A549 (cell line): ENCODE data around the gene ANKRD2. TPM values are rescaled to one million over a fixed set of nuclear protein-coding genes. Genes with fewer than 3 reads are reported as not detected.

ENCODE experiments used
- ATAC-seq, 2 experiments: fragments of 200-7000 bp in 1 of 2; fragments of >200 bp in 1 of 2; cut with Nextera tagmentation in 1 of 2; cut with Tn5 transposase in 1 of 2; 3 replicates each; pipeline versions ENCODE4 v1.8.0 to v1.9.1; 2018 to 2020; ENCODE audit warnings: mild to moderate bottlenecking in 1 of 2, moderate library complexity in 1 of 2
- CTCF ChIA-PET: fragments of 300-600 bp; sonication (Branson Sonifier 250); formaldehyde crosslinking; extraction: SDS; loops from one replicate; lab custom pipeline; 2021; ENCODE audit warnings: antibody characterized with exemption, inconsistent platforms; lab: Yijun Ruan, JAX
- POLR2A ChIA-PET: fragments of 350-600 bp; formaldehyde crosslinking; extraction: SDS; loops from one replicate; lab custom pipeline; 2021; ENCODE audit warnings: antibody characterized with exemption, inconsistent platforms; lab: Yijun Ruan, JAX
- DNase-seq, 2 experiments: peaks; one replicate each; pipeline versions ENCODE4 v3.0.0 to v3.0.0-alpha.2; 2011 to 2016; ENCODE audit warnings: low read depth in 1 of 2, low spot score in 1 of 2
- FAIRE-seq: peaks from 2 replicates; lab custom pipeline; 2011; peaks lifted over from hg19 to GRCh38; lab: Jason Lieb, UNC
- H3K27ac ChIP-seq, 2 experiments: fragments of >200 bp; sonication (Bioruptor Twin); formaldehyde crosslinking; 3 replicates each; pipeline ENCODE4 v1.5.1; 2016 to 2017
- H3K4me1 ChIP-seq: fragments of >200 bp; sonication (Bioruptor Twin); formaldehyde crosslinking; 3 replicates; pipeline ENCODE4 v1.6.1; 2016
- H3K4me2 ChIP-seq: fragments of >200 bp; sonication (Bioruptor Twin); formaldehyde crosslinking; 3 replicates; pipeline ENCODE4 v1.6.1; 2016
- H3K4me3 ChIP-seq: fragments of >200 bp; sonication (Bioruptor Twin); formaldehyde crosslinking; 3 replicates; pipeline ENCODE4 v1.5.1; 2016
- H3K9me3 ChIP-seq: fragments of >200 bp; sonication (Bioruptor Twin); formaldehyde crosslinking; 3 replicates; pipeline ENCODE4 v1.6.1; 2016
- CEBPB ChIP-seq, 2 experiments: fragments of >200 bp in 1 of 2; sonication (Bioruptor Twin) in 1 of 2; formaldehyde crosslinking in 1 of 2; IDR thresholded peaks; 2 replicates each; pipeline ENCODE4 v1.6.1; 2012 to 2016
- FOSB ChIP-seq: fragments of 250-450 bp; sonication (Bioruptor Pico); IDR thresholded peaks from 2 replicates; pipeline ENCODE4 v1.5.0; 2020; ENCODE audit warnings: mild to moderate bottlenecking, moderate library complexity
- FOSL2 ChIP-seq, 2 experiments: fragments of 450-650 bp in 1 of 2; fragments of >200 bp in 1 of 2; sonication (Bioruptor Twin) in 1 of 2; formaldehyde crosslinking; IDR thresholded peaks; 2 replicates each; pipeline versions ENCODE4 v1.5.0 to v1.6.1; 2016 to 2020; ENCODE audit warnings: mild to moderate bottlenecking in 1 of 2, moderate library complexity in 1 of 2
- HOXB5 ChIP-seq: fragments of 250-450 bp; sonication (Bioruptor Pico); IDR thresholded peaks from 2 replicates; pipeline ENCODE4 v1.5.0; 2020; ENCODE audit warnings: mild to moderate bottlenecking, moderate library complexity
- KDM5A ChIP-seq: fragments of 200-600 bp; sonication (generic); IDR thresholded peaks from 2 replicates; pipeline ENCODE4 v1.6.1; 2016; ENCODE audit warnings: antibody characterized with exemption, mild to moderate bottlenecking
- MAFK ChIP-seq: fragments of 450-650 bp; IDR thresholded peaks from 2 replicates; pipeline ENCODE4 v1.6.1; 2014; ENCODE audit not compliant: partially characterized antibody
- MAZ ChIP-seq: fragments of 150-350 bp; IDR thresholded peaks from 2 replicates; pipeline ENCODE4 v1.6.1; 2014; ENCODE audit warnings: antibody characterized with exemption, low read depth, low read length, borderline replicate concordance
- NFE2L2 ChIP-seq: fragments of 150-350 bp; conservative IDR thresholded peaks from 2 replicates; pipeline ENCODE4 v1.6.1; 2014; ENCODE audit warnings: low read length
- NPAS2 ChIP-seq: fragments of 250-450 bp; sonication (Bioruptor Pico); IDR thresholded peaks from 2 replicates; pipeline ENCODE4 v1.8.0; 2022; ENCODE audit warnings: mild to moderate bottlenecking, moderate library complexity, borderline replicate concordance
- NR3C1 ChIP-seq: fragments of >200 bp; sonication (Bioruptor Twin); formaldehyde crosslinking; IDR thresholded peaks from 3 replicates; pipeline ENCODE4 v1.6.1; 2017
- PHF8 ChIP-seq: fragments of 200-600 bp; sonication (generic); IDR thresholded peaks from 2 replicates; pipeline ENCODE4 v1.6.1; 2016; ENCODE audit warnings: low read depth, mild to moderate bottlenecking, antibody characterized with exemption, moderate library complexity, borderline replicate concordance
- POLR2AphosphoS2 ChIP-seq: conservative IDR thresholded peaks from 2 replicates; pipeline ENCODE4 v1.6.1; 2012; ENCODE audit warnings: low read length, improper control_type of control experiment, inconsistent platforms
- RARB ChIP-seq: fragments of 250-450 bp; sonication (Bioruptor Pico); IDR thresholded peaks from 2 replicates; pipeline ENCODE4 v1.8.0; 2021; ENCODE audit warnings: mild to moderate bottlenecking, moderate library complexity
- RCOR1 ChIP-seq: fragments of 150-350 bp; IDR thresholded peaks from 2 replicates; pipeline ENCODE4 v1.6.1; 2014; ENCODE audit warnings: antibody characterized with exemption, low read length, low read depth
- RFX5 ChIP-seq: fragments of 450-650 bp; IDR thresholded peaks from 2 replicates; pipeline ENCODE4 v1.7.1; 2014; ENCODE audit warnings: antibody characterized with exemption, mild to moderate bottlenecking, moderate library complexity
- SMC3 ChIP-seq: fragments of >200 bp; sonication (Bioruptor Twin); formaldehyde crosslinking; IDR thresholded peaks from 3 replicates; pipeline ENCODE4 v1.6.1; 2018; ENCODE audit warnings: inconsistent platforms
- SREBF2 ChIP-seq: fragments of 450-650 bp; IDR thresholded peaks from 2 replicates; pipeline ENCODE4 v1.6.1; 2014; ENCODE audit warnings: mild to moderate bottlenecking, moderate library complexity
- TP53 ChIP-seq: fragments of 250-450 bp; sonication (Bioruptor Pico); IDR thresholded peaks from 2 replicates; pipeline ENCODE4 v1.5.0; 2021; ENCODE audit warnings: mild to moderate bottlenecking, moderate library complexity
- ZSCAN20 ChIP-seq: fragments of 250-450 bp; sonication (Bioruptor Pico); IDR thresholded peaks from 2 replicates; pipeline ENCODE4 v1.8.0; 2022; ENCODE audit warnings: mild to moderate bottlenecking, moderate library complexity
- WGBS: methylation state at CpG from one replicate; pipeline ENCODE4 v1.1.6; 2017; ENCODE audit errors: missing lambda C conversion rate; 5-methylcytosine and 5-hydroxymethylcytosine counted together
- polyA plus RNA-seq, 4 experiments: library from polyadenylated mRNA; depleted of rRNA in 3 of 4; stranded (reverse); fragments of >200 nt; fragmentation: RNase III in 1 of 4; extraction: RNeasy Plus Mini Kit Qiagen cat#74134 plus additional on column Dnase treatment in 1 of 4; gene quantifications; 2 replicates in 3 of 4; 3 replicates in 1 of 4; pipeline ENCODE4 v1.2.3, GENCODE V29; 2011 to 2017
- TF ChIP-seq, protein P1 (sequence below): IDR thresholded peaks from 2 replicates; pipeline ENCODE4 v1.6.1; 2012; ENCODE audit warnings: low read depth, borderline replicate concordance
- TF ChIP-seq, protein P2 (sequence below): fragments of 150-350 bp; IDR thresholded peaks from 2 replicates; pipeline ENCODE4 v1.6.1; 2014; ENCODE audit warnings: low read depth, mild to moderate bottlenecking, low read length
- TF ChIP-seq, protein P3 (sequence below): IDR thresholded peaks from 2 replicates; pipeline ENCODE4 v1.6.1; 2012
- TF ChIP-seq, protein P4 (sequence below): fragments of 250-450 bp; sonication (Bioruptor Pico); IDR thresholded peaks from 2 replicates; pipeline ENCODE4 v1.5.0; 2021; ENCODE audit warnings: mild to moderate bottlenecking, moderate library complexity, borderline replicate concordance
- TF ChIP-seq, protein P5 (sequence below): fragments of 450-650 bp; IDR thresholded peaks from 2 replicates; pipeline ENCODE4 v1.6.1; 2014; ENCODE audit warnings: antibody characterized with exemption

The ANKRD2 gene
- polyA plus RNA-seq, 2 of the 4 experiments (the other 2 are of a cell fraction) = 1.5 to 4.7 TPM

DNA sequence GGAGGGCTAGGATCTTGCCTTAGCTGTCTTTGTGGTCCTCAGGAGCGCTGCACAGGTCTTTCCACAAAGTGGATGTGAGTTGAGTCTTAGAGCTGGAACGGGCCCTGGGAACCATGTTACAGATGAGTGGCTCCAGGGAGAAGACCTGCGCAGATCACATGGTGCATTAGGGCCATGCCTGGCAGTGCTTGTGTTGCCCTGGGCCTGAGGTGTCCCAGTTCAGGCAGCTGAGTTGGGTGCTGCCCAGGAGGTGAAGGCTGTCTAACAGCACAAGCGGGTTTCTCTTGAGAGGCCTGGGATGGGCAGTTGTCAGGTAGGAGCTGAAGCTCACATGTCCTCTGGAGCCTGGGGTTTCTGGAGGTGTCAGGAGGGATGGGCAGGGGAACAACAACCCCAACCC lies 33.7 kb upstream of the ANKRD2 start (continued):
- TF ChIP-seq POLR2AphosphoS2 (no peak), RFX5 (no peak), TP53 (CRISPR knock-in tag) (no peak), FOSL2 (IDR thresholded peaks at IDR 0.05) (no peak), FOSL2 (CRISPR knock-in tag; IDR thresholded peaks at IDR 0.05) (no peak), PHF8 (no peak), SREBF2 (no peak)

DNA sequence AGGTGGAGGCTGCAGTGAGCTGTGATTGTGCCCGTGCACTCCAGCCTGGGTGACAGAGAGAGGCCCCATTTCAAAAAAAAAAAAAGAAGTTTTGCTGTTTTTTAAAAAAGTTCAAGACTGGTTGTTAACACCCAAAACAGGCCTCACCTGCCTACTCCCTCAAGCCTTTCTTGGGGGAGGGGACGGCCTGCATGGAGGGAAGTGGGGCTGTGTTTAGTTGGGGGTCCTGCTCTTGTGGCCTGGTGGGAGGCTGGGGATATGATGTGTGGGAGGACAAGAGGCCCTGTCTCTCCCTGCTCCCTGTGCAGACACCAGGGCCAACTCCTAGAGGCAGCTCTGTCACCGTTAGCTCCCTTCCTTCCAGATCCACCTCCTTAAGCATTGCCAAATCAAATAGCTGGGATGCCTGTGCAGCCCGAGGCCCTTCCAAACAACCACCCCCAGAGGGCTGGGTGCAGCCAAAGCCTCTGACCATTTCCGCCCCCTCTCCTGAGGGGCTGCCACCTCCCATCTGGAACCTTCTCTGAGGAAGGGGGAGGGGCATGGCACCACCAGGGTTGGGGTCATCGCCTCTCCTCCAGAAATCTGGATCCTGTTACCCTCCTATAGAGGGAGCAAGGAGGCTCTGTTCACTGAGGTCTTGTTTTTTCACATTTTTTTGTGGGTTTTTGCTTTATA lies 32.9 kb upstream of the ANKRD2 start:
- WGBS = 70% methylated on average over 6 of the region's 6 CpGs
- Histone ChIP-seq H3K4me3 (no peak overlapping the region), H3K4me2 (peak overlapping the region; percentile 31), H3K4me1 (peaks cover 60% of the 10 kb centered on the region), H3K27ac (peak overlapping the region; percentile 43 to 92), H3K9me3 (no peaks in the 10 kb centered on the region)
- TF ChIP-seq CEBPB (IDR thresholded peaks at IDR 0.05) (no peak; a peak in 1 of 4 replicates), RFX5 (no peak), KDM5A (no peak), NFE2L2 (no peak), SREBF2 (no peak), RCOR1 (no peak), NR3C1 (no peak), FOSB (CRISPR knock-in tag) (no peak), RARB (no peak), NPAS2 (CRISPR knock-in tag) (no peak), HOXB5 (CRISPR knock-in tag) (no peak), SMC3 (no peak), MAFK (no peak), MAZ (no peak), ZSCAN20 (no peak)
- TF ChIP-seq, protein P1, sequence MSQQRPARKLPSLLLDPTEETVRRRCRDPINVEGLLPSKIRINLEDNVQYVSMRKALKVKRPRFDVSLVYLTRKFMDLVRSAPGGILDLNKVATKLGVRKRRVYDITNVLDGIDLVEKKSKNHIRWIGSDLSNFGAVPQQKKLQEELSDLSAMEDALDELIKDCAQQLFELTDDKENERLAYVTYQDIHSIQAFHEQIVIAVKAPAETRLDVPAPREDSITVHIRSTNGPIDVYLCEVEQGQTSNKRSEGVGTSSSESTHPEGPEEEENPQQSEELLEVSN = no peak
- TF ChIP-seq, protein P2, sequence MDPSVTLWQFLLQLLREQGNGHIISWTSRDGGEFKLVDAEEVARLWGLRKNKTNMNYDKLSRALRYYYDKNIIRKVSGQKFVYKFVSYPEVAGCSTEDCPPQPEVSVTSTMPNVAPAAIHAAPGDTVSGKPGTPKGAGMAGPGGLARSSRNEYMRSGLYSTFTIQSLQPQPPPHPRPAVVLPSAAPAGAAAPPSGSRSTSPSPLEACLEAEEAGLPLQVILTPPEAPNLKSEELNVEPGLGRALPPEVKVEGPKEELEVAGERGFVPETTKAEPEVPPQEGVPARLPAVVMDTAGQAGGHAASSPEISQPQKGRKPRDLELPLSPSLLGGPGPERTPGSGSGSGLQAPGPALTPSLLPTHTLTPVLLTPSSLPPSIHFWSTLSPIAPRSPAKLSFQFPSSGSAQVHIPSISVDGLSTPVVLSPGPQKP = no peak
- TF ChIP-seq, protein P3, sequence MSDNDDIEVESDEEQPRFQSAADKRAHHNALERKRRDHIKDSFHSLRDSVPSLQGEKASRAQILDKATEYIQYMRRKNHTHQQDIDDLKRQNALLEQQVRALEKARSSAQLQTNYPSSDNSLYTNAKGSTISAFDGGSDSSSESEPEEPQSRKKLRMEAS = no peak
- TF ChIP-seq, protein P4, sequence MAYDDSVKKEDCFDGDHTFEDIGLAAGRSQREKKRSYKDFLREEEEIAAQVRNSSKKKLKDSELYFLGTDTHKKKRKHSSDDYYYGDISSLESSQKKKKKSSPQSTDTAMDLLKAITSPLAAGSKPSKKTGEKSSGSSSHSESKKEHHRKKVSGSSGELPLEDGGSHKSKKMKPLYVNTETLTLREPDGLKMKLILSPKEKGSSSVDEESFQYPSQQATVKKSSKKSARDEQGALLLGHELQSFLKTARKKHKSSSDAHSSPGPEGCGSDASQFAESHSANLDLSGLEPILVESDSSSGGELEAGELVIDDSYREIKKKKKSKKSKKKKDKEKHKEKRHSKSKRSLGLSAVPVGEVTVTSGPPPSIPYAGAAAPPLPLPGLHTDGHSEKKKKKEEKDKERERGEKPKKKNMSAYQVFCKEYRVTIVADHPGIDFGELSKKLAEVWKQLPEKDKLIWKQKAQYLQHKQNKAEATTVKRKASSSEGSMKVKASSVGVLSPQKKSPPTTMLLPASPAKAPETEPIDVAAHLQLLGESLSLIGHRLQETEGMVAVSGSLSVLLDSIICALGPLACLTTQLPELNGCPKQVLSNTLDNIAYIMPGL (CRISPR knock-in tag) = no peak
- TF ChIP-seq, protein P5, sequence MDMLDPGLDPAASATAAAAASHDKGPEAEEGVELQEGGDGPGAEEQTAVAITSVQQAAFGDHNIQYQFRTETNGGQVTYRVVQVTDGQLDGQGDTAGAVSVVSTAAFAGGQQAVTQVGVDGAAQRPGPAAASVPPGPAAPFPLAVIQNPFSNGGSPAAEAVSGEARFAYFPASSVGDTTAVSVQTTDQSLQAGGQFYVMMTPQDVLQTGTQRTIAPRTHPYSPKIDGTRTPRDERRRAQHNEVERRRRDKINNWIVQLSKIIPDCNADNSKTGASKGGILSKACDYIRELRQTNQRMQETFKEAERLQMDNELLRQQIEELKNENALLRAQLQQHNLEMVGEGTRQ = no peak
- DNase-seq (no peak), ATAC-seq (peak in 1 of 2 experiments; percentile 22; a peak in 3 of 6 replicates), FAIRE-seq (no peak)
- ChIA-PET CTCF (interaction anchor here (0.8 to 11.6 kb wide), 14 partner anchors 9 to 76 kb away, joined by 3 to 213 read pairs (median 5); partner anchors contain the start of gene ANKRD2), POLR2A (no interaction called here)
